ENCODE data around the gene TP53I13. TPM values are rescaled to one million over a fixed set of nuclear protein-coding genes. Genes with fewer than 3 reads are reported as not detected.

TP53I13 gene
- total RNA-seq, 1 experiment from 2014 or later: 43.8 TPM

- Histone ChIP-seq H3K4me2 (ENCODE audit: low read depth, low read length, poor library complexity, severe bottlenecking) (no peak overlapping the region), H3K27me3 (ENCODE audit: low read length) (no peaks in the 10 kb centered on the region), H4K20me1 (ENCODE audit: insufficient read depth, low read depth, low read length) (peaks cover under 1% of the 10 kb centered on the region; the same call in 1 of the 2 replicates), H3K4me1 (ENCODE audit: low read length) (peaks cover 45% of the 10 kb centered on the region), H2AFZ (ENCODE audit: low read length) (no peak overlapping the region), H3K4me3 (ENCODE audit: low read length) (no peak overlapping the region), H3K79me2 (ENCODE audit: low read length) (peaks cover 60% of the 10 kb centered on the region), H3K9me2 (replicated peaks; ENCODE audit: insufficient read depth, low read length) (no peaks in the 10 kb centered on the region), H3K9me3 (ENCODE audit: low read length) (no peaks in the 10 kb centered on the region; the same call in 1 of the 2 replicates), H3K9ac (ENCODE audit: low read length) (no peak overlapping the region), H3K36me3 (ENCODE audit: insufficient read depth, low read length) (peaks cover 31% of the 10 kb centered on the region), H3K27ac (ENCODE audit: low read length) (no peak overlapping the region)
- DNase-seq: no peak
Measured at GRCh38 chr17:29582772-29583171, 14.3 kb downstream of the TP53I13 start.

DNA sequence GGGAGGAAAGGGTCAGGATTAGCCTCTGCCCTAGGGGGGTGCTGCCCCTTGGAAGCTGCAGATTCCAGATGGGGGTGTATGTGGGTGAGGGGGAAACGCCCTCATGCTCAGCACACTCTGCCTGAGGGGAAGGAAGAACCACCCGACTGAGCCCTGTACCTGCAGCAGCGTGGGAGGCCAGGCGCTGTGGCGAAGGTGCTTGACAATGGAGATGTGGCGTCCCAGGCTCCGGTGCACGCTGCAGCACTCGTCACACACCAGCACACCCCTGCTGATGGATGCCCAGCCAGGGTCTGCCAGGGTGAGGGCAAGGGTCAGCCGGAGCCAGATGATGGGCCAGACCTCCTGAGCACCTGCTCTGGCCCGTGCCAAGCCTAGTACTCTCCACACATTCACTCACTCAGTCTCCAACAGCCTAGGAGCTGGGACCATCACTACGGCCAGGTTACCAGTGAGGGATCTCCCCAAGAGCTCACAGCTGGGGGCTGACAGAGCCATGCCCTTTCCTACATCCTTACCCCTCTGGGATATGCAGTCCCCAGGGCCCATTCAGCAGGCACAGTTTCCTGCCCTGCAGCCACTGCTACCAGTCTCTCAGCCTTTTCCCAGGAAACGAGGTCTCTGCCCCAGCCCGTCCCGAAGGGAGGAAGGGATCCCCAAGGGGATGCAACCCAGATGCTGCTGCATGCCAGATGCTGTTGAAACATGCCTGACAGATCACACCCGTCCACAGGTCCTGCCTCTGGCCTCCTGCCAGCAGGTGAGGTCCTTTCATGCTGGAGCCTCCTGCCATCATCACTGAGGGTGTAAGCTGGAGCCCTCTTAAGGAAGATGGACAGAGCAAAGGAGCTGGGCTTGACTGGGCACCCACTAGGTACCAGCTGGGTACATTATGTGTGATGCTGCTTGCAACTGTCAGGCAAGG is 15.1 kb downstream of the TP53I13 start:
- Histone ChIP-seq H3K36me3 (ENCODE audit: insufficient read depth, low read length) (peaks cover 28% of the 10 kb centered on the region), H2AFZ (ENCODE audit: low read length) (no peak overlapping the region), H3K9me3 (ENCODE audit: low read length) (no peaks in the 10 kb centered on the region; the same call in 1 of the 2 replicates), H3K4me3 (ENCODE audit: low read length) (no peak overlapping the region), H4K20me1 (ENCODE audit: insufficient read depth, low read depth, low read length) (peaks cover 9% of the 10 kb centered on the region; the same call in 1 of the 2 replicates), H3K27ac (ENCODE audit: low read length) (no peak overlapping the region), H3K27me3 (ENCODE audit: low read length) (no peaks in the 10 kb centered on the region), H3K9ac (ENCODE audit: low read length) (no peak overlapping the region), H3K79me2 (ENCODE audit: low read length) (peaks cover 68% of the 10 kb centered on the region), H3K9me2 (replicated peaks; ENCODE audit: insufficient read depth, low read length) (no peaks in the 10 kb centered on the region), H3K4me2 (ENCODE audit: low read depth, low read length, poor library complexity, severe bottlenecking) (no peak overlapping the region), H3K4me1 (ENCODE audit: low read length) (peaks cover 49% of the 10 kb centered on the region)
- no peak for DNase-seq

DNA sequence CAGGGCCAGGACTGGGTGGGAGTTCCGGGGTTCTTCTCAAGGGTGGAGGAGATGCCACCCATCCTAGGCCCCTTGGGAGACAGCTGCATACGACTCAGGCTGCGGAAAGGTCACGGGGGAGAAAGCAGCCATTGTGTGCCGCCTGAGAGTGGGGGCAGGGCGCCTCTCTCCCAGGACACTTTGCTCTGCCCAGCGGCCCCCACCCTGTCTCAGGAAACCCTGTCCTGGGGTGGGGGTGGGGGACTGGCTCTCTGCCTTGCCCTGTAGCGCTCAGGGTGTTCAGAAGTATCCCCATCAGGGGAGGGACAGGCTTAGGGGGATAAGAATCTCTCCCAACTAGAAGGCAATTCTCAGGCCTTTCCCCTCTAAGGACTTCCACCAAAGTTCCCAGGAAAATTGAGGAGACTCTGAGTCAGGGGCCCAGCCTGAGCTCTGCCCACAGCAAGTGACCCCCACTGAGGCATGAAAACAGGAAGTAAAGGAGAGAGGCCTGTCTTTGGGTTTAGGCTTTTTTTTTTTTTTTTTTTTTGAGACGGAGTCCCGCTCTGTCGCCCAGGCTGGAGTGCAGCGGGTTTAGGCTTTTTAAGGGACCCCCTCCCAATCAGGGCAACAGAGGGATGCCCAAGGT is 16.1 kb downstream of the TP53I13 start:
- H3K4me1 ChIP-seq (ENCODE audit: low read length): peaks cover 49% of the 10 kb centered on the region
- peaks cover 28% of the 10 kb centered on the region for H3K36me3 ChIP-seq (ENCODE audit: insufficient read depth, low read length)
- H3K4me3 ChIP-seq (ENCODE audit: low read length): no peak overlapping the region
- DNase-seq: no peak
- H3K4me2 ChIP-seq (ENCODE audit: low read depth, low read length, poor library complexity, severe bottlenecking): no peak overlapping the region
- no peak overlapping the region for H2AFZ ChIP-seq (ENCODE audit: low read length)
- H3K9ac ChIP-seq (ENCODE audit: low read length): no peak overlapping the region
- peaks cover 72% of the 10 kb centered on the region for H3K79me2 ChIP-seq (ENCODE audit: low read length)
- H3K9me2 ChIP-seq (replicated peaks; ENCODE audit: insufficient read depth, low read length): no peaks in the 10 kb centered on the region
- H3K27ac ChIP-seq (ENCODE audit: low read length): no peak overlapping the region; the same call in 1 of the 2 replicates
- no peaks in the 10 kb centered on the region; the same call in 1 of the 2 replicates for H3K9me3 ChIP-seq (ENCODE audit: low read length)
- H3K27me3 ChIP-seq (ENCODE audit: low read length): no peaks in the 10 kb centered on the region
- H4K20me1 ChIP-seq (ENCODE audit: insufficient read depth, low read depth, low read length): peaks cover 11% of the 10 kb centered on the region; the same call in 1 of the 2 replicates

DNA sequence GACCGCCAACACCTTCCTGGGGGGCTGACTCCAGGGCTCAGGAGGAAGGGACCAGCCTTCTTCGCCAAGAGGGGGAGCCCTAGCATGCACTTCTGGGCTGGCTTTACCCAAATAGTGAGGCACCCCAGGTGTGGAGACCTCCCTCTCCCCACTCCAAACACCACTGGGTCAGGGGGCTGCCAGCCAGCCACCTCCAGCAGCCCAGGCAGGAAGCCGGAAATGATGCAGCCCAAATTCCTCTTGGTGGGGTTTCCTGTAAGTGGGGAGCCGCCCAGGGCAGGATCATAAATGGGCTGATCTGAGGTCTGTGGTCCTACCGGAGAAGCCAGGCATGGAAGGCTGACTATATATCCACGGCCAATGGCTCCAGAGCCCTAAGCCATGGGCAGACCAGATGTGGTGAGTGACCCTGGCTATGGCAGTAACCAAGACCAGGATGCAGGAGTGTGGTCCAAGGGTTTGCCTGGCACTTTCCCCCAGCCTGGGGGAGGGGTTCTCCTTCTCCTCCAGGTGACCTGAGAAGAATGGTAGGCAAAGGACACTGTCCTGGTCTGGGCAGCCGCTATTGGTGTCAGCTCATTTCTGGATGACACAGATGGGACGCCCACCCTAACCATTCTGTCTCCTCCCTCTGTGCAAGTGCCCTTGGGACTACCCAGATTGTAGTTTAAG is 16.7 kb downstream of the TP53I13 start:
- Histone ChIP-seq H3K4me2 (ENCODE audit: low read depth, low read length, poor library complexity, severe bottlenecking) (no peak overlapping the region), H3K27ac (ENCODE audit: low read length) (no peak overlapping the region; the same call in 1 of the 2 replicates), H3K27me3 (ENCODE audit: low read length) (no peaks in the 10 kb centered on the region), H3K4me3 (ENCODE audit: low read length) (no peak overlapping the region), H3K4me1 (ENCODE audit: low read length) (peaks cover 55% of the 10 kb centered on the region), H3K9ac (ENCODE audit: low read length) (no peak overlapping the region), H2AFZ (ENCODE audit: low read length) (no peak overlapping the region), H3K9me3 (ENCODE audit: low read length) (no peaks in the 10 kb centered on the region; the same call in 1 of the 2 replicates), H3K79me2 (ENCODE audit: low read length) (peaks cover 67% of the 10 kb centered on the region), H3K9me2 (replicated peaks; ENCODE audit: insufficient read depth, low read length) (no peaks in the 10 kb centered on the region), H3K36me3 (ENCODE audit: insufficient read depth, low read length) (peaks cover 28% of the 10 kb centered on the region), H4K20me1 (ENCODE audit: insufficient read depth, low read depth, low read length) (peaks cover 11% of the 10 kb centered on the region; the same call in 1 of the 2 replicates)
- DNase-seq: peak; percentile 58

DNA sequence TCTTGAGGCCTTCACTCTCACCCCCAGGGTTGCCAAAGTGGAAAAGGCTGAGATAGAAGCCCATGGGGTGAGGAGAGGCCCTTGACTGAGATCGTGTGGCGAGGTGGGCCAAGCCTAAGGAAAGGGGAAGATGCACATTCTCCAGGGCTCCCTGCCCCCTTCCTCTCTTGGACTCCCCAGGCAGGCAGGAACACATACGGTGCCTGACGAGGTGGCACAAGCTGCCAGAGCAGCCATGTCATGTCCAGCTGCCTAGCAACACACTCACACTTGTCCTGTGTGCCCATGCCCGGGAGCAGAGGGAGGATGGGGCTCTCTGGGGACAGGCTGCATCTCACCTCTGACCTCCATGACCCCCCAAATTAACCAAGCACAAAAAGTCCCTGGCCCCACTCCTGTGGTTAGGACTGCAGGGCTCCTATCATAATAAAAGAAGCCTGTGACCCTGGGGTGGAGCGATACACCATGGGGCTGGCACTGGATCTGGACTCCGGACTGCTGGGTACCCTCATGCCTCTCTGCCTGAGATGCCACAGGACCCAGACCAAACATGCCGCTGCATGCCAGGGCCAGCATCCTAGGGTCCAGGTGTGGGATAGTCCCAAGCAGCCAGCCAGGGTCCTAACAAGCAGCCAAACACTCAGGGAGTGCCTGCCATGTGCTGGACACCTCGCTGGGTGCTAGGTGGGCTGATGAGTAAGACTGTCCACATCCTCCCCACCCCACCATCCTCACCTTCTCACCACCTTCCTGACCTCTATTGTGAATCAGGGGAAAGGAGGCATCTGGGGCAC is 18.4 kb downstream of the TP53I13 start:
- H3K9ac ChIP-seq (ENCODE audit: low read length): peak overlapping the region; percentile 95
- H3K27me3 ChIP-seq (ENCODE audit: low read length): no peaks in the 10 kb centered on the region
- H2AFZ ChIP-seq (ENCODE audit: low read length): no peak overlapping the region
- H3K79me2 ChIP-seq (ENCODE audit: low read length): peaks cover 67% of the 10 kb centered on the region
- peaks cover 21% of the 10 kb centered on the region for H3K36me3 ChIP-seq (ENCODE audit: insufficient read depth, low read length)
- DNase-seq: no peak
- H3K27ac ChIP-seq (ENCODE audit: low read length): no peak overlapping the region; the same call in 1 of the 2 replicates
- peak overlapping the region; percentile 99; the same call in 1 of the 2 replicates for H3K4me3 ChIP-seq (ENCODE audit: low read length)
- peaks cover 11% of the 10 kb centered on the region; the same call in 1 of the 2 replicates for H4K20me1 ChIP-seq (ENCODE audit: insufficient read depth, low read depth, low read length)
- no peaks in the 10 kb centered on the region; the same call in 1 of the 2 replicates for H3K9me3 ChIP-seq (ENCODE audit: low read length)
- H3K9me2 ChIP-seq (replicated peaks; ENCODE audit: insufficient read depth, low read length): no peaks in the 10 kb centered on the region
- peaks cover 57% of the 10 kb centered on the region for H3K4me1 ChIP-seq (ENCODE audit: low read length)
- H3K4me2 ChIP-seq (ENCODE audit: low read depth, low read length, poor library complexity, severe bottlenecking): peak overlapping the region; percentile 88

DNA sequence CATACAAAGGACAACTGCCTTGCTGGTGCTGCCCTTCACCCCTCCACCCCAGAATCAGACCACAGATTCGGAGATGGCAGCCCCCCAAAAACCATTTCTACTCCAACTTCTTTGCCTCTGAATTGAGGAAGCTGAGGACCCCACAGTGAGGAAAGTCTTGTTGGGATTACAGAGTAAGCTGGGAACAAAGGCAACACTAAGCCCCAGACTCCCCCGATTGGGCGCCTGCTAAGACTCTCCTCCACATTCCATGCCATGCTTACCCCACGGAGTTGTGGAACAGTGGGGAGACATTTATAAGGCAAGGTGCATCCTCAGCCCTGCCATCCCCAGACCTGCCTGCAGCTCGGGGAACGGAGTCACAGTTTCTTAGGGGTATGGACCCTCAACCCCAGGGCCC is 19.1 kb downstream of the TP53I13 start:
- Histone ChIP-seq H3K4me1 (ENCODE audit: low read length) (peaks cover 65% of the 10 kb centered on the region), H4K20me1 (ENCODE audit: insufficient read depth, low read depth, low read length) (peaks cover 11% of the 10 kb centered on the region; the same call in 1 of the 2 replicates), H3K9ac (ENCODE audit: low read length) (peak overlapping the region; percentile 95), H3K27ac (ENCODE audit: low read length) (no peak overlapping the region; the same call in 1 of the 2 replicates), H3K4me3 (ENCODE audit: low read length) (peak overlapping the region; percentile 99), H2AFZ (ENCODE audit: low read length) (no peak overlapping the region), H3K79me2 (ENCODE audit: low read length) (peaks cover 64% of the 10 kb centered on the region), H3K4me2 (ENCODE audit: low read depth, low read length, poor library complexity, severe bottlenecking) (peak overlapping the region; percentile 88), H3K36me3 (ENCODE audit: insufficient read depth, low read length) (peaks cover 18% of the 10 kb centered on the region), H3K27me3 (ENCODE audit: low read length) (no peaks in the 10 kb centered on the region), H3K9me3 (ENCODE audit: low read length) (no peaks in the 10 kb centered on the region; the same call in 1 of the 2 replicates), H3K9me2 (replicated peaks; ENCODE audit: insufficient read depth, low read length) (no peaks in the 10 kb centered on the region)
- DNase-seq: no peak

- Histone ChIP-seq H4K20me1 (ENCODE audit: insufficient read depth, low read depth, low read length) (peaks cover 11% of the 10 kb centered on the region; the same call in 1 of the 2 replicates), H3K9me2 (replicated peaks; ENCODE audit: insufficient read depth, low read length) (no peaks in the 10 kb centered on the region), H3K27ac (ENCODE audit: low read length) (peak overlapping the region; percentile 27; the same call in 1 of the 2 replicates), H3K36me3 (ENCODE audit: insufficient read depth, low read length) (peaks cover 15% of the 10 kb centered on the region), H2AFZ (ENCODE audit: low read length) (no peak overlapping the region), H3K4me1 (ENCODE audit: low read length) (peaks cover 68% of the 10 kb centered on the region), H3K4me3 (ENCODE audit: low read length) (peak overlapping the region; percentile 99), H3K79me2 (ENCODE audit: low read length) (peaks cover 59% of the 10 kb centered on the region), H3K9me3 (ENCODE audit: low read length) (no peaks in the 10 kb centered on the region; the same call in 1 of the 2 replicates), H3K9ac (ENCODE audit: low read length) (peak overlapping the region; percentile 95), H3K4me2 (ENCODE audit: low read depth, low read length, poor library complexity, severe bottlenecking) (peak overlapping the region; percentile 88), H3K27me3 (ENCODE audit: low read length) (no peaks in the 10 kb centered on the region)
- DNase-seq: peak; percentile 56
Measured at GRCh38 chr17:29588017-29588561, 19.6 kb downstream of the TP53I13 start.

All from Karpas-422 (cell line).